GM12873 (cell line): ENCODE results near the gene C17orf50.

Experiments
- CTCF ChIP-seq: IDR thresholded peaks from 2 replicates; pipeline ENCODE4 v1.5.1; 2012; ENCODE audit warnings: low read depth, mild to moderate bottlenecking, moderate library complexity, low read length, control low read depth; ENCODE audit not compliant: insufficient read depth; ENCODE audit errors: missing control alignments

The C17orf50 gene

GRCh38 chr17:35728551-35728950 is 32.1 kb upstream of the C17orf50 start:
- no peak for TF ChIP-seq CTCF

- TF ChIP-seq CTCF: no peak
Measured at GRCh38 chr17:35729405-35729833, 31.3 kb upstream of the C17orf50 start.

GRCh38 chr17:35730400-35731005 is 30.2 kb upstream of the C17orf50 start:
- no peak for TF ChIP-seq CTCF

- no peak for TF ChIP-seq CTCF
Measured at GRCh38 chr17:35731239-35731916, 29.3 kb upstream of the C17orf50 start, which contains the start of gene RASL10B. TSS of gene RASL10B (plus strand) at chr17:35731639. CDS start at chr17:35735185, 3,546 bp downstream.

- TF ChIP-seq CTCF: no peak
Measured at GRCh38 chr17:35731917-35732805, 28.5 kb upstream of the C17orf50 start.

GRCh38 chr17:35732806-35733136 is 27.9 kb upstream of the C17orf50 start:
- TF ChIP-seq CTCF: no peak

GRCh38 chr17:35733366-35733765 is 27.3 kb upstream of the C17orf50 start:
- no peak for TF ChIP-seq CTCF
